ENCODE results near the gene C6orf118. TPM values are rescaled to one million over a fixed set of nuclear protein-coding genes. Genes with fewer than 3 reads are reported as not detected.

Gene C6orf118
- total and polyA plus RNA-seq, 2 of the 8 experiments (the other 6 are each of a cell fraction or from before 2014, with no cell fraction given) = 0.35 to 0.58 TPM

DNA sequence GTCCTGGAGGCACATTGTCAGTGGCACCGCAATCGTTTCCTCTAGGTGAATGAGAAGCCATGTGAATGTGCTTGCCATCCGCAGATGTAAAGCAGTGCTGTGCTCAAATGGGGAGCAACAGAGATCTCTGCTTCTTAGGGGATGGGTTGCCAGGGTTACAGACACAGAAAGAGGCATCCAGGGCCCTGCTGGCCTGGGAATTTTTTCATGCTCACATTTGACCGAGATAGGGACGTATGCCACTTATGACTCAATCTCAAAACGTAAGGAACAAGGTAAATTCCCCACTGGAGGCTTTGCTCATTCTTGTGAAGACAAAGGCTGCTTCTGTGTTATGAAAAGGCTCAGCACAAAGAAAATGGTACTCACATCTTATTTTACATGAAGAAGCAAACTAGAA is 11.0 kb downstream of the C6orf118 start:
- no peak overlapping the region for H4K91ac ChIP-seq (replicated peaks; ENCODE audit: insufficient read length, low read length)
- H3K9ac ChIP-seq (replicated peaks in 1 of 4; ENCODE audit: extremely low read depth in 1 of 4, low read depth in 3 of 4, low read length in 3 of 4) = no peak overlapping the region
- H3K14ac ChIP-seq (ENCODE audit: insufficient read length) = no peak overlapping the region
- no peak overlapping the region for H3K56ac ChIP-seq (replicated peaks; ENCODE audit: insufficient read length, low read depth, low read length)
- H2BK5ac ChIP-seq (ENCODE audit: low read depth, low read length) = no peak overlapping the region
- DNase-seq (ENCODE audit: low read depth in 1 of 2, low spot score in 2 of 2) (no peak), FAIRE-seq (no peak)
- 80% methylated on average over 6 of the region's 6 CpGs; no CpG with 5 or more reads in 1 of the 2 experiments for WGBS, 2 experiments (ENCODE audit: extremely low coverage in 1 of 2, insufficient coverage in 1 of 2, insufficient read length in 1 of 2, insufficient replicate concordance in 2 of 2, low coverage in 1 of 2, low lambda C conversion rate in 2 of 2, missing lambda C conversion rate in 1 of 2)
- H3K4me1 ChIP-seq (replicated peaks in 1 of 4; ENCODE audit: control insufficient read depth in 3 of 4, insufficient read depth in 4 of 4, low read length in 3 of 4) = no peaks in the 10 kb centered on the region
- ChIA-PET CTCF (ENCODE audit: partially characterized antibody) (no interaction called here), POLR2A (ENCODE audit: partially characterized antibody) (no interaction called here)
- no peak overlapping the region for H2BK20ac ChIP-seq (ENCODE audit: low read length)
- H3K27me3 ChIP-seq (replicated peaks in 1 of 4; ENCODE audit: control insufficient read depth in 3 of 4, extremely low read depth in 1 of 4, insufficient read depth in 3 of 4, low read length in 3 of 4) = no peaks in the 10 kb centered on the region
- H4K8ac ChIP-seq (ENCODE audit: extremely low read depth, insufficient read depth, low read length) = no peak overlapping the region
- H3K36me3 ChIP-seq (ENCODE audit: control insufficient read depth in 2 of 4, insufficient read depth in 4 of 4, low read length in 3 of 4) = no peaks in the 10 kb centered on the region
- no peak overlapping the region for H2BK15ac ChIP-seq (ENCODE audit: low read length)
- no peak overlapping the region for H3K4ac ChIP-seq (replicated peaks; ENCODE audit: insufficient read length, low read depth, low read length)
- H3K79me1 ChIP-seq (ENCODE audit: low read depth, low read length) = no peaks in the 10 kb centered on the region
- H2AK5ac ChIP-seq (ENCODE audit: low read depth, low read length) = no peak overlapping the region
- no peak overlapping the region for H3K4me3 ChIP-seq (ENCODE audit: extremely low read depth in 1 of 4, insufficient read depth in 2 of 4, low read depth in 3 of 4, low read length in 4 of 4)
- no peak overlapping the region for H3K18ac ChIP-seq (ENCODE audit: extremely low read depth, low read length)
- H3K23ac ChIP-seq (ENCODE audit: insufficient read length) = no peak overlapping the region
- H2BK12ac ChIP-seq (ENCODE audit: low read depth, low read length) = no peak overlapping the region
- no peak overlapping the region for H3K4me2 ChIP-seq (ENCODE audit: insufficient read depth in 1 of 2, low read depth in 2 of 2, low read length in 2 of 2)
- H4K20me1 ChIP-seq (replicated peaks in 1 of 2; ENCODE audit: control insufficient read depth in 1 of 2, insufficient read depth in 2 of 2, low read length in 2 of 2) = no peaks in the 10 kb centered on the region
- no peaks in the 10 kb centered on the region for H3K23me2 ChIP-seq (ENCODE audit: low read depth, low read length)
- no peaks in the 10 kb centered on the region for H3K9me3 ChIP-seq (ENCODE audit: insufficient read depth in 2 of 2, low read depth in 1 of 2, low read length in 1 of 2)
- no peak overlapping the region for H4K5ac ChIP-seq (ENCODE audit: insufficient read length, low read depth, low read length)
- no peaks in the 10 kb centered on the region for H3K79me2 ChIP-seq (ENCODE audit: control insufficient read depth in 1 of 2, insufficient read depth in 2 of 2, low read length in 2 of 2)
- no peak overlapping the region for H2BK120ac ChIP-seq (replicated peaks; ENCODE audit: low read depth, low read length)
- TF ChIP-seq SAP30 (IDR thresholded peaks at IDR 0.05; ENCODE audit: insufficient read depth, insufficient replicate concordance, low read length) (no peak), SIRT6 (IDR thresholded peaks at IDR 0.05; ENCODE audit: low read length) (no peak), TAF1 (IDR thresholded peaks at IDR 0.05; ENCODE audit: low read depth, low read length) (no peak), EZH2 (IDR thresholded peaks at IDR 0.05; ENCODE audit: low read depth, low read length, severe bottlenecking) (no peak), E2F6 (IDR thresholded peaks at IDR 0.05) (no peak), JUN (IDR thresholded peaks at IDR 0.05; ENCODE audit: low read depth, low read length) (no peak), POU5F1 (IDR thresholded peaks at IDR 0.05; ENCODE audit: low read depth, low read length) (no peak), CREB1 (IDR thresholded peaks at IDR 0.05) (no peak), TBP (IDR thresholded peaks at IDR 0.05; ENCODE audit: low read depth, low read length) (no peak), BACH1 (IDR thresholded peaks at IDR 0.05; ENCODE audit: low read length) (no peak)
- TF ChIP-seq, protein P1, sequence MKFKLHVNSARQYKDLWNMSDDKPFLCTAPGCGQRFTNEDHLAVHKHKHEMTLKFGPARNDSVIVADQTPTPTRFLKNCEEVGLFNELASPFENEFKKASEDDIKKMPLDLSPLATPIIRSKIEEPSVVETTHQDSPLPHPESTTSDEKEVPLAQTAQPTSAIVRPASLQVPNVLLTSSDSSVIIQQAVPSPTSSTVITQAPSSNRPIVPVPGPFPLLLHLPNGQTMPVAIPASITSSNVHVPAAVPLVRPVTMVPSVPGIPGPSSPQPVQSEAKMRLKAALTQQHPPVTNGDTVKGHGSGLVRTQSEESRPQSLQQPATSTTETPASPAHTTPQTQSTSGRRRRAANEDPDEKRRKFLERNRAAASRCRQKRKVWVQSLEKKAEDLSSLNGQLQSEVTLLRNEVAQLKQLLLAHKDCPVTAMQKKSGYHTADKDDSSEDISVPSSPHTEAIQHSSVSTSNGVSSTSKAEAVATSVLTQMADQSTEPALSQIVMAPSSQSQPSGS (IDR thresholded peaks at IDR 0.05; ENCODE audit: low read length) = no peak
- H3K27ac ChIP-seq (ENCODE audit: low read depth, low read length) = no peak overlapping the region
- no peak overlapping the region for H2AFZ ChIP-seq (ENCODE audit: low read length)
